Common myeloid progenitor, CD34-positive (primary cell): ENCODE results near the gene VPS13C.

Experiments
- CTCF ChIA-PET: fragments of 350-600 bp; sonication (Branson Sonifier 250); formaldehyde crosslinking; loops from one replicate; lab custom pipeline; 2021; ENCODE audit warnings: antibody characterized with exemption; lab: Charles Lee
- POLR2A ChIA-PET: fragments of 350-600 bp; sonication (Branson Sonifier 250); formaldehyde crosslinking; loops from one replicate; lab custom pipeline; 2021; ENCODE audit warnings: antibody characterized with exemption; lab: Charles Lee
- DNase-seq, 3 donors: peaks; one replicate each; pipeline versions ENCODE4 v3.0.0 to v3.0.0-alpha.2; 2013
- H3K27ac ChIP-seq, 2 experiments: 1 replicate in 1 of 2; 2 replicates in 1 of 2; pipeline ENCODE4 v1.7.0; 2013; ENCODE audit warnings: inconsistent platforms in 2 of 2, low read length in 2 of 2, mild to moderate bottlenecking in 2 of 2, low read depth in 1 of 2, moderate library complexity in 1 of 2; ENCODE audit not compliant: severe bottlenecking in 2 of 2, insufficient read depth in 1 of 2, poor library complexity in 1 of 2
- H3K27me3 ChIP-seq, 5 experiments: replicated peaks in 2 of 5; 1 replicate in 3 of 5; 2 replicates in 2 of 5; pipeline versions ENCODE4 v1.6.1 to v1.7.0; 2013; ENCODE audit warnings: low read length in 4 of 5, mild to moderate bottlenecking in 2 of 5, moderate library complexity in 2 of 5, inconsistent platforms in 1 of 5; ENCODE audit not compliant: insufficient read depth in 5 of 5, control insufficient read depth in 4 of 5
- H3K36me3 ChIP-seq, 4 experiments: 1 replicate in 2 of 4; 2 replicates in 2 of 4; pipeline versions ENCODE4 v1.6.1 to v1.7.0; 2013; ENCODE audit warnings: low read length in 3 of 4, control low read depth in 1 of 4, mild to moderate bottlenecking in 1 of 4; ENCODE audit not compliant: control insufficient read depth in 4 of 4, insufficient read depth in 4 of 4
- H3K4me1 ChIP-seq, 4 experiments: 1 replicate in 3 of 4; 2 replicates in 1 of 4; pipeline versions ENCODE4 v1.6.1 to v1.7.1; 2013; ENCODE audit warnings: low read length in 3 of 4, mild to moderate bottlenecking in 3 of 4, control low read depth in 1 of 4, inconsistent platforms in 1 of 4, moderate library complexity in 1 of 4; ENCODE audit not compliant: control insufficient read depth in 4 of 4, insufficient read depth in 4 of 4; ENCODE audit errors: control extremely low read depth in 1 of 4
- H3K4me3 ChIP-seq, 7 experiments: 1 replicate in 4 of 7; 2 replicates in 3 of 7; pipeline versions ENCODE4 v1.5.1 to v1.7.0; 2013; ENCODE audit warnings: mild to moderate bottlenecking in 7 of 7, low read length in 6 of 7, moderate library complexity in 6 of 7, inconsistent platforms in 2 of 7, low read depth in 2 of 7, control low read depth in 1 of 7; ENCODE audit not compliant: insufficient read depth in 4 of 7, control insufficient read depth in 1 of 7; ENCODE audit errors: extremely low read depth in 1 of 7
- H3K9me3 ChIP-seq, 5 experiments: 1 replicate in 4 of 5; 2 replicates in 1 of 5; pipeline versions ENCODE4 v1.6.1 to v1.7.1; 2013; ENCODE audit warnings: low read length in 4 of 5, mild to moderate bottlenecking in 2 of 5, inconsistent platforms in 1 of 5, low read depth in 1 of 5, moderate library complexity in 1 of 5; ENCODE audit not compliant: control insufficient read depth in 4 of 5, insufficient read depth in 2 of 5; ENCODE audit errors: control extremely low read depth in 1 of 5
- WGBS: methylation state at CpG from one replicate; pipeline ENCODE4 v1.1.5; 2013; ENCODE audit not compliant: insufficient coverage; 5-methylcytosine and 5-hydroxymethylcytosine counted together

VPS13C gene

GRCh38 chr15:61857169-61857829, 202.9 kb downstream of the VPS13C start:
- Histone ChIP-seq H3K4me1 (no peaks in the 10 kb centered on the region), H3K9me3 (no peaks in the 10 kb centered on the region), H3K36me3 (peaks cover 5 to 23% (median 13%) of the 10 kb centered on the region in 4 experiments), H3K4me3 (no peak overlapping the region), H3K27me3 (no peaks in the 10 kb centered on the region), H3K27ac (no peak overlapping the region)
- WGBS: 83% methylated on average over 7 of the region's 8 CpGs
- DNase-seq: peak in 1 of 3 donors; percentile 12
- CTCF ChIA-PET: interaction anchor here (0.6 kb wide), 1 partner anchor 125 kb away, joined by 3 read pairs; no protein-coding TSS in a partner anchor
- POLR2A ChIA-PET: no interaction called here

DNA sequence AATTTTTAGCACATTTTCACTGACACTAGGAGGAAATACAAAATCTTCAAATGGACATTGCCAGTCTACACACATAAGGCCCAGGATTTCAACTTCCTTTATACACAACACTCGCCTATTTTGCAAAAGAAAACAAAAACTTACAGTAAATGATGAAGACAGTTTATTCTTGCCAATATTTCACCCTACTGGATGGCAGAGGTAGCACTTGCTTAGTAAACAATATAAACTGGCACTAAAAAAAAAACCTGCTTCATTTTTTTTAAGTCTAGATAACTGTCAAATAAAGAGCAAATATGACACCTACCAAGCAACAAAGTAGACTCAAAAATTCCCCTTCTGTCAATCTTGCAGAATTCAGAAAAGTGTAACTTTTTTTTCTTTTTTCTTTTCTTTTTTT, 204.0 kb downstream of the VPS13C start:
- Histone ChIP-seq H3K4me3 (no peak overlapping the region), H3K4me1 (no peaks in the 10 kb centered on the region), H3K27ac (no peak overlapping the region), H3K27me3 (no peaks in the 10 kb centered on the region), H3K9me3 (no peaks in the 10 kb centered on the region), H3K36me3 (peaks cover 5 to 24% (median 17%) of the 10 kb centered on the region in 4 experiments)
- WGBS: no CpG with 5 or more reads among the region's 1 CpG
- ChIA-PET CTCF (interaction anchor here (0.6 kb wide), 1 partner anchor 126 kb away, joined by 3 read pairs; no protein-coding TSS in a partner anchor), POLR2A (no interaction called here)
- DNase-seq: peak in 1 of 3 donors; percentile 3

GRCh38 chr15:61853195-61853594, 207.1 kb downstream of the VPS13C start:
- Histone ChIP-seq H3K9me3 (no peaks in the 10 kb centered on the region), H3K27me3 (no peaks in the 10 kb centered on the region), H3K4me3 (no peak overlapping the region), H3K4me1 (no peaks in the 10 kb centered on the region), H3K36me3 (peaks cover 3 to 18% (median 15%) of the 10 kb centered on the region in 4 experiments), H3K27ac (no peak overlapping the region)
- WGBS: no CpG with 5 or more reads among the region's 1 CpG
- ChIA-PET POLR2A (no interaction called here), CTCF (interaction anchor here (1.1 kb wide), 1 partner anchor 15 kb away, joined by 4 read pairs; no protein-coding TSS in a partner anchor)
- DNase-seq: no peak

DNA sequence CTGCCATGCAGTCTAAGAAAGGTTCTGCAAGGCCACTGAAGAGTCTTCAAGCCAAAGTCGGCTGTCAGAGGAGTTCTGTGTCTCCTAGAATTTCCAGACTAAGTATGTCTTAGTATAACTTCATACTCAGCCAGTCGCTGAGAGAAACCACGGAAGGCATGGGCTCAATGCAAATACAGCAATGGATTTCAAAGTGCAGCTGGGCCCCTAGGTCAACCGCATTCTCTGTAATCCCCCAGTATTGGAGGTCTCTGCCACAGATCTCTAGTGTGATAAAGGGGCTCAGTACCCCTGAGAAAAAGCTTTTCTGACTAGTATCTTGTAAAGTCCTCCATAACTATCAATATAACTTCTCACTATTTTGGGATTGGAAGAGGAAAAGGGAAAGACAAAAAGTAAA, 208.3 kb downstream of the VPS13C start:
- Histone ChIP-seq H3K4me3 (no peak overlapping the region), H3K27ac (no peak overlapping the region), H3K36me3 (peaks cover 3 to 15% (median 14%) of the 10 kb centered on the region in 4 experiments), H3K27me3 (no peaks in the 10 kb centered on the region), H3K9me3 (no peaks in the 10 kb centered on the region), H3K4me1 (no peaks in the 10 kb centered on the region)
- no peak for DNase-seq
- 96% methylated on average over 4 of the region's 4 CpGs for WGBS
- CTCF ChIA-PET: no interaction called here
- POLR2A ChIA-PET: no interaction called here

DNA sequence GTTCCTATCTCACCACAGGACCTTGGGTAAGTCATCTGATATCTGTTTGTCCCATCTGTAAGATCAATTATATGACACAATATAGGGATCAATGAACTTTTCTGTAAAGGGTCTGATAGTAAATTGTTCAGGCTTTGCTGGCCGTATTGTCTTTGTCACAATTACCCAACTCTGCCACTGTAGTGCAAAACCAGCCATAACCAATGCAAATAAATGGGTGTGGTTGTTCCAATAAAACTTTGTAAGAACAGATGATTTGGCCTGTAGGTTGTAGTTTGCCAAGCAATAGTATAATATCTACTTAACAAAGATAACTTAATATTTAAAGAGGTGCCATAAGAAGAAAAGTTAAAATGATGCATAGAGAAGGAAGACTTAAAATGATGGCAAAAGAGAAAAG, 210.8 kb downstream of the VPS13C start:
- Histone ChIP-seq H3K9me3 (no peaks in the 10 kb centered on the region), H3K27me3 (no peaks in the 10 kb centered on the region), H3K36me3 (peaks cover 3 to 13% (median 10%) of the 10 kb centered on the region in 4 experiments), H3K4me1 (no peaks in the 10 kb centered on the region), H3K4me3 (no peak overlapping the region), H3K27ac (no peak overlapping the region)
- ChIA-PET CTCF (no interaction called here), POLR2A (no interaction called here)
- WGBS: no CpG with 5 or more reads among the region's 1 CpG
- DNase-seq: no peak

GRCh38 chr15:61841466-61841865, 218.8 kb downstream of the VPS13C start:
- DNase-seq: peak in 2 of 3 donors; percentile 39 to 48
- CTCF ChIA-PET: interaction anchor here (1.3 kb wide), 1 partner anchor 10 kb away, joined by 4 read pairs; no protein-coding TSS in a partner anchor

GRCh38 chr15:61840090-61840489, 220.2 kb downstream of the VPS13C start:
- no peak overlapping the region for H3K4me3 ChIP-seq
- no peaks in the 10 kb centered on the region for H3K36me3 ChIP-seq
- H3K27ac ChIP-seq: no peak overlapping the region
- peaks cover 0 to 2% (median under 1%) of the 10 kb centered on the region in 4 experiments for H3K4me1 ChIP-seq
- 91% methylated on average over 12 of the region's 12 CpGs for WGBS
- DNase-seq: no peak
- H3K27me3 ChIP-seq: peaks cover 0 to 2% (median 0%) of the 10 kb centered on the region in 5 experiments
- ChIA-PET POLR2A (no interaction called here), CTCF (no interaction called here)
- H3K9me3 ChIP-seq: no peaks in the 10 kb centered on the region

More at GRCh38 chr15:61841466-61841865, 218.8 kb downstream of the VPS13C start:
- Histone ChIP-seq H3K36me3 (no peaks in the 10 kb centered on the region), H3K9me3 (no peaks in the 10 kb centered on the region), H3K4me3 (no peak overlapping the region), H3K4me1 (no peaks in the 10 kb centered on the region), H3K27me3 (no peaks in the 10 kb centered on the region), H3K27ac (no peak overlapping the region)
- POLR2A ChIA-PET: no interaction called here
- WGBS: 66% methylated on average over 4 of the region's 9 CpGs
